ELF-1 (cell line): Measurements from ENCODE around the gene TMCC1.
"Not testable (repeated sequence)": the region's sequence is repeated elsewhere in the genome, so short reads cannot be mapped to it uniquely, and the experiment has no call there.

Experiments
- DNase-seq: peaks from one replicate; pipeline ENCODE4 v3.0.0-alpha.2; 2016; ENCODE audit warnings: low read depth, low spot score

The TMCC1 gene

GRCh38 chr3:129611446-129611800, 282.1 kb downstream of the TMCC1 start:
- DNase-seq: no peak

GRCh38 chr3:129610794-129611445, 282.6 kb downstream of the TMCC1 start:
- DNase-seq: not testable (repeated sequence)

- DNase-seq: peak; percentile 30
These were observed 283.2 kb downstream of the TMCC1 start for GRCh38 chr3:129610276-129610675.

GRCh38 chr3:129609591-129610182, 283.8 kb downstream of the TMCC1 start:
- DNase-seq: no peak

- DNase-seq: no peak
These were observed 284.4 kb downstream of the TMCC1 start for GRCh38 chr3:129608936-129609590.

- DNase-seq: peak; percentile 64
These were observed 285.2 kb downstream of the TMCC1 start for GRCh38 chr3:129608087-129608935.

- no peak for DNase-seq
These were observed 286.0 kb downstream of the TMCC1 start for GRCh38 chr3:129607391-129608068.

- peak; percentile 78 for DNase-seq
These were observed 286.7 kb downstream of the TMCC1 start, which contains the start of gene PLXND1 for GRCh38 chr3:129606636-129607390. PLXND1 (minus strand) TSS chr3:129606676; CDS start chr3:129606639, 37 bp downstream.

GRCh38 chr3:129605922-129606635, 287.4 kb downstream of the TMCC1 start:
- DNase-seq: peak; percentile 53

GRCh38 chr3:129605203-129605921, 288.1 kb downstream of the TMCC1 start:
- peak; percentile 88 for DNase-seq

- DNase-seq: no peak
These were observed 288.7 kb downstream of the TMCC1 start for GRCh38 chr3:129604767-129605166.

- no peak for DNase-seq
These were observed 289.3 kb downstream of the TMCC1 start for GRCh38 chr3:129603991-129604749.

- peak; percentile 30 for DNase-seq
These were observed 290.0 kb downstream of the TMCC1 start for GRCh38 chr3:129603561-129603942.

GRCh38 chr3:129602730-129603560, 290.6 kb downstream of the TMCC1 start:
- peak; percentile 93 for DNase-seq

- peak; percentile 44 for DNase-seq
These were observed 291.2 kb downstream of the TMCC1 start for GRCh38 chr3:129602309-129602708.

GRCh38 chr3:129601713-129602112, 291.8 kb downstream of the TMCC1 start:
- DNase-seq: no peak

- no peak for DNase-seq
These were observed 293.2 kb downstream of the TMCC1 start for GRCh38 chr3:129600348-129600747.

GRCh38 chr3:129599607-129600006, 293.9 kb downstream of the TMCC1 start:
- DNase-seq: peak; percentile 91
